ENCODE data around the gene FHIP2A.
"Not testable (repeated sequence)": the region's sequence is repeated elsewhere in the genome, so short reads cannot be mapped to it uniquely, and the experiment has no call there.

The FHIP2A gene

GRCh38 chr10:114816308-114816707 is 5.3 kb upstream of the FHIP2A start:
- no peak for DNase-seq

- DNase-seq: no peak
These were observed 2.3 kb upstream of the FHIP2A start for GRCh38 chr10:114819322-114819721.

- peak in 1 of 2 experiments; percentile 32 for DNase-seq
These were observed 399 bp downstream of the FHIP2A start for GRCh38 chr10:114821915-114822443.

DNA sequence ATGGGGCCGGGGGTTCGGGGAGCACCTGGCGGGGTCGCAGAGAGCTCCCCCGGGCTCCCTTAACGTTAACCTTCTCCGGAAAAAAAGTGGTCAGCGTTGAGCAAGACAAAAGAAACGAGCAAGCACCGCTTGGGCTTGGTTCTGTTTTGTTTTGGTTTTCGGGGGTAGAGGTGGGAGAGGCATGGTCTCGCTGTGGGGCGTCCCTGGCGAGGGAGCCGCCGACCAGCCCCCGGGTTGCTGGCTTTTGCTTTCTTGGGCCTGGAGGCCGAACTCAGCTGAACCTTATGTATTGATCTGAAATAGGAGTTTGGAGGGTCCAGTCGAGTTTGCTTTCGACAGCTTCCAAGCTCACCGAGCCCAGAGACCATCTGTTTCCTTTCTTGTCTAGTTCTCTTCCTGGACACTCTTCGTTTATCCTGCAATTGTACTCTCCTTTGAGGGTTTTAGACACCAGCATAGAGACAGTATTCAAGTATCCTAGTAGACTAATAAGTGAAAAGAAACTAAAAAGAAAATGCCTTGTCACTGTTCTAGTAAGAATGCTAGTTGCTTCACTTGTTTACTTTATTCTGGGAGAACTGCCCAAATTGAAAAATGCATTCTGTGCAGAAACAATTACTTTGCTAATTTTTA is 980 bp downstream of the FHIP2A start:
- DNase-seq: peak; percentile 12 to 19

DNA sequence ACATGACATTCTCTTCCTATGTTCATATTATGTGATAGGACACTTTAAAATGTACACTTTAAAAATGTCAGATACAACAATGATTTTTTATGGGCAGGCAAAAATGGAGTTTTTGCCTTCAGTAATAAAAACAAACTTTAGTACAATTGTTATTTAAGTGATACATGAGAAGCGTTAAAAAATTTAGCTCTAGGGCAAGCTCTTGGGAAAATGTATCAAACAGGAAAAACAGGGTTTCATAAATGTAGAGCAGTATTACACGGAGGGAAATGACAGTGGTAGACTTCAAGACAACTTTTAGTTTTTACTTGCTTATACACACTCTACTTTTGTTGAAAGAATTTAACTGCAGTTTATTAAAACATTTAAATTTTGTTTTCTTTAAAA is 1.5 kb downstream of the FHIP2A start:
- no peak for DNase-seq

- no peak for DNase-seq
These were observed 2.8 kb downstream of the FHIP2A start for GRCh38 chr10:114824391-114824790.

GRCh38 chr10:114825513-114826253 is 4.1 kb downstream of the FHIP2A start:
- no peak for DNase-seq

DNA sequence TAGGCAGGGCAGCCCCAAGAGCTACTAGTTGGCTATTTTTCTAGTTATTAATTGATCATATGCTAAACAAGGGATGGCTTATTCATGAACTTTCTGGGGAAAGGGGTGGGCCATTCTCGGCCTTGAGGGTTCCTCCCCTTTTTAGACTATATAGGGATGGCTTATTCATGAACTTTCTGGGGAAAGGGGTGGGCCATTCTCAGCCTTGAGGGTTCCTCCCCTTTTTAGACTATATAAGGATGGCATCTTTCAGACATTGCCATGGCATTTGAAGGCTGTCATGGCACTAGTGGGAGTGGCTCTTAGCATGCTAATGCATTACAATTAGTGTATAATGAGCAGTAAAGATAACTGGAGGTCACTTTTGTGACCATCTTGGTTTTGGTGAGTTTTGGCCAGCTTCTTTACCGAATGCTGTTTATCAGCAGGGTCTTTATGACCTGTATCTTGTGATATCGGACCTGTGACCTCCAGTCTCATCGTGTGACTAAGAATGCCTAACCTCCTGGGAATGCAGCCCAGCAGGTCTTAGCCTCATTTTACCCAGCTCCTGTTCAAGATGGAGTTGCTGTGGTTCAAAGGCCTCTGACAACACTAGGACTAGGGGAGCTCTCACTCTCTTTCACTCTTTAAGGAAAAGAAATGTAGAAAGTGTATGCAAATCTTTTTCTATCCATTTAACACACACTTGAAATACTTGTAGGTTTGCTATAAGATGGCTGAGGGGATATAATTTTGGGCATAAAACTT is 7.8 kb downstream of the FHIP2A start:
- DNase-seq: no peak

DNA sequence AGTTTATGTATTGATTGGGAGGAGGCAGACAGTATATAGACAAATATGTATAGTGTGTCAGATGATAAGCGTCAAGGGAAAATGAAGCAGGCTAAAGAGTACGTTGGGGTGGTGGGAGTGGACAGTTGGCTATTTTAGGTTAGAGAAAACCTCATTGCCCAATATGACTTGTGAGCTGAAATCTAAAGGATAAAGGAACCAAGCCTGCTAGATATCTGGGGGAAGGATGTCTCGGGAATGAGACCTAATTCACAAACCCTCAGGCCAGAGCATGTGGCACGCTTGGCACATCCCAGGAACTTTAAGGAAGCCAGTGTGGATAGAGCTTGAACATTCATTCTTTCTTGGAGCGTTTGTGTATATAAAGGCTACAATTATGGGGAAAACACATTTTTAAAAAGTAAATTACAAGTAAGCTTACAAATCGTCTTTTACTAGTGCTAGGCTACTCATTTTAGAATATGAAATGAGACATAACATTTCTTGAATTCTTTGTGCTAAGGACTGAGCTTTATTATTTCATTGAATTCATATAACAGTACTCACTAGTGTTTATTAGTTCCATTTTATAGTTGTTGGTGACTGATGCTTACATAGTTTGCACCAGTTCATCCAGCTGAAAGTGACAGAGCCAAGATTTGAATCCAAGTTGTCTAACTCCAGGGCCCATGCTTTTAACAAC is 9.7 kb downstream of the FHIP2A start:
- no peak for DNase-seq

- DNase-seq: no peak
These were observed 16.1 kb downstream of the FHIP2A start for GRCh38 chr10:114837690-114838089.

- no peak for DNase-seq
These were observed 18.3 kb downstream of the FHIP2A start for GRCh38 chr10:114839901-114840300.

GRCh38 chr10:114845978-114846693 is 24.6 kb downstream of the FHIP2A start:
- no peak for DNase-seq

GRCh38 chr10:114847517-114847916 is 25.9 kb downstream of the FHIP2A start:
- not testable (repeated sequence) for DNase-seq

GRCh38 chr10:114849674-114850073 is 28.1 kb downstream of the FHIP2A start:
- DNase-seq: no peak

DNA sequence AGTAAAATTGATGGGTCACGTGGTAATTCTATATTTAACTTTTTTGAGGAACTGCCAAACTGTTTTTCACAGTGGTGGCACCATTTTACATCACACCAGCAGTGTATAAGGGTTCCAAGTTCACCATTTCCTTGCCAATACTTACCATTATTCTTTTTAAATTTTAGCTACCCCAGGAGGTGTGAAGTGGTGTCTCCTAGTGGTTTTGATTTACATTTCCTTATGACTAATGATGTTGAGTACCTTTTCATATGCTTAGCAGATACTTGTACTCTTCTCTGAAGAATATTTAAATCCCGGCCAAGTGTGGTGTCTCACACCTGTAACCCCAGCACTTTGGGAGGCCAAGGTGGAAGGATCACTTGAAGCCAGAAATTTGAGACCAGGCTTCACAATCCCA is 28.5 kb downstream of the FHIP2A start:
- DNase-seq: no peak

- DNase-seq: no peak
These were observed 29.8 kb downstream of the FHIP2A start for GRCh38 chr10:114851336-114851735.

- DNase-seq: no peak
These were observed 30.6 kb downstream of the FHIP2A start for GRCh38 chr10:114852197-114852596.

DNA sequence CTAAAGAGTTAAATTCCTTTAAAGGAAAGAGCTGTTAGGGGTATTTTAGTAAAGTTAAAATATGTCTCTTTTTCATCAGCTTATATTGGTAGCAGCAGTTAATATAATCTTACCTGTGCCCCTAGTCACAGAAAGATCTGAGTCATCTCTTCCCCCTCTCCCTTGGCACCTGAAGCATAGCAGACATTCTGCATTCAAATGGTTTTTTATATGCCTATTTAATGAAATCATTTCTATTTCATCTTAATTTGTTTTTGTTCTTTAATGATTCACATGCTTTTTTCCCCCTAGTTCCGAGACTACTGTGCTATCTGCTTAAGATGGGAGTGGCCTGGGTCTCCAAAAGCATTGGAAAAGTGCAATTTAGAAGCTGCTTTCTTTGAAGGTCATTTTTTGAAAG is 33.3 kb downstream of the FHIP2A start:
- DNase-seq: no peak

GRCh38 chr10:114855776-114856543 is 34.4 kb downstream of the FHIP2A start:
- no peak for DNase-seq

- no peak for DNase-seq
These were observed 35.1 kb downstream of the FHIP2A start for GRCh38 chr10:114856544-114857287.

- not testable (repeated sequence) for DNase-seq
These were observed 35.6 kb downstream of the FHIP2A start for GRCh38 chr10:114857288-114857565.
